ENCODE measurements around the gene HAND2.

- TF ChIP-seq CTCF (IDR thresholded peaks at IDR 0.05): no peak
- TF ChIP-seq POLR2A (IDR thresholded peaks at IDR 0.05): no peak
These were observed 13.2 kb downstream of the HAND2 start for GRCh38 chr4:173516621-173517524.
